ENCODE data around the gene KLHDC4.
"Not testable (repeated sequence)": the region's sequence is repeated elsewhere in the genome, so short reads cannot be mapped to it uniquely, and the experiment has no call there.

KLHDC4 gene

DNA sequence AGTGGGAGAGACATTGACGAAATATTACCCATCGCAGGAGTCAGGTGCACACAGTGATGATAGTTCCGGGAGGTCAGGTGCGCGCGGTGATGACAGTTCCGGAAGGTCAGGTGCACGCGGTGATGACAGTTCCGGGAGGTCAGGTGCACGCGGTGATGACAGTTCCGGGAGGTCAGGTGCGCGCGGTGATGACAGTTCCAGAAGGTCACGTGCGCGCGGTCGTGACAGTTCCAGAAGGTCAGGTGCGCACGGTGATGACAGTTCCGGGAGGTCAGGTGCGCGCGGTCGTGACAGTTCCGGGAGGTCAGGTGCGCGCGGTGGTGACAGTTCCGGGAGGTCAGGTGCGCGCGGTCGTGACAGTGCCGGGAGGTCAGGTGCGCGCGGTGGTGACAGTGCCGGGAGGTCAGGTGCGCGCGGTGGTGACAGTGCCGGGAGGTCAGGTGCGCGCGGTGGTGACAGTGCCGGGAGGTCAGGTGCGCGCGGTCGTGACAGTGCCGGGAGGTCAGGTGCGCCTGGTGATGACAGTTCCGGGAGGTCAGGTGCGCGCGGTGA lies 84.7 kb downstream of the KLHDC4 start:
- not testable (repeated sequence) for DNase-seq

DNA sequence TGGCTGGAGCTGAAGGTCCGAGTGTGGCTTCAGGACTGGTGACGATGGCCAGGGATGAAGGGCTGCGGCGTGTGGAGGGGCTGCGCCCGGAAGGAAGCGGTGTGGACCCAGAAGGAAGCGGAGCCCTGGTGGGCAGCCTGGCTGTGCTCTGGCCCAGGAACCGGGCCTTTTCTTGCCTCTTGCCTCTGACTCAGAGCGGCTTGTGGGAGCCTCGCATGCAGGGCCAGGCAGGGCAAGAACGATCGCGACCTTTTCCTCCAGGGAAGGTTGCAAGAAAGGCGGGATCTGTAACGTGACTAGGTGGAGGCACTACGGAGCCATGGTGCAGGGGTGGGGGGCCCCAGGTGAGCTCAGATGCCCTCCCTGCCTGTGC lies 85.5 kb downstream of the KLHDC4 start:
- DNase-seq = no peak

DNA sequence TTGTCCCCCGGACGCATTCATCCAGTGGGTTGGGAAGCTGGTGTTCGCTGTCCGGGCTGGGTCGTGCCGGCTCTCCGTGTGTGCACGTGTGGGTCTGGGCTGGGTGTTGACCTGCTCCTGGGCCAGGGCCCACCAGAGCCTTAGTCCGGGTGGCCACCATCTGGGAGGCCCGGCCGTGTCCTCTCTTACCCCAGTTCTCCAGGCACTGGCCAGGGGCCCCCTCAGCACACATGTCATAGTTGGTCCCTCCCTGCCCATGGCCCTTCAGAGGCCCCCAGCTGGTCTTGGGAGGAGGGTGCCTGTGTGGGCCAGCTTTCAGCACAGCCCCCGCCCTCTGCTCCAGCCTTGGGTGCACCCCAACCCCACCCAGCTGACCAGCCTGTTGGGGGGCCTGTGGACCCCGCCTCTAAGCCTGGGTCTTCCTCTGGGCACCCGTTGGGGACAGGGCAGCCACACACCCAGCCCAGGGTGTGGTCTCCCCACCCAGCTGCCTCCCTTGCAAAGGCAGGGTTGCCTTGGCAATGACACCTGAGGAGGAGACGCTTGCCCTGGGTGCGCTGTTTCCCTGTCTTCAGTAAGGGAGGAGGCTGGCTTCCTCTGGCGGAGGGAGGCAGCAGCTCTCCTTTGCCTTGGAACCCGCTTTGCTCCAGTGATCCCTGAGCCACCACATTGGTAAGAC lies 86.1 kb downstream of the KLHDC4 start:
- no peak for DNase-seq

DNA sequence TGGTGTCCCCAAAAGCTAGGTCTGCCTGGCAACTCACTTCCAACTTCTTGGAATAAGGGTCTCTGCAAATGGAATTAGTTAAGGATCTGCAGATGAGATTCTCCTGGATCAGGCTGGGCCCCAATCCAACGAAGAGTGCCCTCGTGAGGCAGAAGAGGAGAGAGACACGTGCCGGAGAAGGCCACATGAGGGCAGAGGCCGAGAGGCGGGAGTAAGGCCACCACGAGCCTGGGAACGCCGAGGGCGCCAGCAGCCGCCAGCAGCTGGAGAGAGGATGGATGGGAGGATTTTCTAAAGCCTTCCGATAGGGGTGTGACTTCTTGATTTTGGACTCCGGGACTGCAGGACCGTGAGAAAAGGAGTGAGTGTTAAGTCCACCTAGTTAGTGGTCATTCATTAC lies 87.2 kb downstream of the KLHDC4 start:
- no peak for DNase-seq

DNA sequence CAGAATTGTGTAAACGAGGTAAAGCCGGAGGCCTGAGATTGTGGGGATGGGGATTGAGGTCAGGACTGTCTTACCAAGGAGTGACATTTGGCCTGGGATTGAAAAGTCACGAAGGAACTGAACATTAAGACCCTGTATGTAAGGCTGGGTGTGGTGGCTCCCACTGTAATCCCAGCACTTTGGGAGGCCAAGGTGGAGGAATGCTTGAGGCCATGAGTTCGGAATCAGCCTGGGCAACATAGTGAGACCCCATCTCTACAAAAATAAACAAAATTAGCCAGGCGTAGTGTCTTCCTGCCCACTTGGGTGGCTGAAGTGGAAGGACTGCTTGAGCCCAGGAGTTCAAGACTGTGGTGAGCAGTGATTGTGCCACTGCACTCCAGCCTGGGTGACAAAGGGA lies 88.0 kb downstream of the KLHDC4 start:
- DNase-seq = no peak

DNA sequence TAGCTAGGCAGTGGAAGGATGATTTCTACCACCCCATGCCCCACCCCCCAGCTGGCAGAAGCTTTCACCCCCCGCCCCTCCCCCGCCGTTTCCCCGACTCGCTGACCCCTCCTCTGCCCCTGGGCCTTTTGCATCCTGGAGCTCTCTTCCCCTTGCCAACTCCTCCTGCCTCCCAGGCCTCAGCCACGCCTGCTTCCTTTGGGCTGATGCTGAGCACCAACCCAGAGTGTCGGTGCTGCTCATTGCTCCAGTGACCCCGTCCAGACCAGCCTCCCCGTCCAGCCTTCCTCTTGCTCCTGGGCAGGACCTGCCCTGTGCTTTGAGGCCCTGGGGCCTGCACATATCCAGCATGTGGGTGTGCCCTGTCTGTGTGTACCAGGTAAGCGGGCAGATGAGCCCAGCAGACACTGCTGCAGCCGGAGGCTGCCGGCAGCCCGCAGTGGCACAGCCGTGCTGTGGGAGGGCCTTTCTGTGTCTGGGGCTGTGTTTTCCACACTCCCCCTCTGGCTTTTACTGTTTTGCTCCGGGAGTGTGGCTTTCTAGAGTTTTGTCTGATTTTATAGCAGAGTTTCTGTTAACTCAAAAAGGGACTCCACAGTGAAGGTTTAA lies 90.6 kb downstream of the KLHDC4 start:
- DNase-seq = no peak

DNA sequence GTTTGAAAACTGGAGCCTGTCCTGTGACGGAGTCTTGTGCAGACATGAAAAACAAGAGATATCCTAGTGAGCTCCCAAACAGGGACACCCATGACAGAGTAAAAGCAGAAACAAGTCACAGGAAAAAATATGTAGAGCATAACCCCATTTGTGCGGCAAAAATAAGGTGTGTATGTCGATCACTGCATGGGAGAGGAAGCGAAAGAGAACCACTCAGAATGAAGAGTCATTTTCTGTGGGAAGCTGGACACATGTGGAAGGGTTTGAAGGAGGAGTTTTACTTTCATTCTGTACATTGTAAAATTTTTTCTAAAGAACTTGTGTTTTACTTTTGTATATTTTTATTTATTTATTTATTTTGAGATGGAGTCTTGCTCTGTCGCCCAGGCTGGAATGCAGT lies 91.4 kb downstream of the KLHDC4 start:
- DNase-seq = no peak

DNA sequence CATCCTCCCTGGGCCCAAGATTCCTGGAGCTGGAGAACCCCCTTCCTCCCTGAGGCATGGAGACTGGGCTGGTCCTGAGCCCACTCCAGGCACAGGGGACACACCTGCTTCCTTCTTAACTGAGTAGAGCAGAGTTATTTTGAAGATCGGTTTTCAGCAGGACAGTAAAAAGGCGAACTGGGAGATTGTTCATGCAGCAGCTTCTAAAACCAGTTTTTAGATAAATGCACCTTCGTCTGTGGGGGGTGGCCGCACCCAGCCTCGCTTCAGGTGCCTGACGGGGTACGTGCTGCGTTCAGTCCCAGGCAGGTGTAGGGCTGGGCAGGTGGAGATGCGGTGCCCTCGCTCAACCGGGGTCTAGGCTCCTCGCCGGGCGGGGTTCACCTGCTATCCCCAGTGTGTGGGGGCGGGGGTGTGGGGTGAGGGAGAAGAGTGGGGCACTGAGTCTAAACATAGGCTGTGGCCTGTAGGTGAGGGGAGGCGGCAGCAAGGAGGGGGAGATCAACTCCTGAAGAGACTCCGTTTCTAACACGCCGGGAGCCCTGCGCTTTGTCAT lies 94.0 kb downstream of the KLHDC4 start:
- DNase-seq = no peak

DNA sequence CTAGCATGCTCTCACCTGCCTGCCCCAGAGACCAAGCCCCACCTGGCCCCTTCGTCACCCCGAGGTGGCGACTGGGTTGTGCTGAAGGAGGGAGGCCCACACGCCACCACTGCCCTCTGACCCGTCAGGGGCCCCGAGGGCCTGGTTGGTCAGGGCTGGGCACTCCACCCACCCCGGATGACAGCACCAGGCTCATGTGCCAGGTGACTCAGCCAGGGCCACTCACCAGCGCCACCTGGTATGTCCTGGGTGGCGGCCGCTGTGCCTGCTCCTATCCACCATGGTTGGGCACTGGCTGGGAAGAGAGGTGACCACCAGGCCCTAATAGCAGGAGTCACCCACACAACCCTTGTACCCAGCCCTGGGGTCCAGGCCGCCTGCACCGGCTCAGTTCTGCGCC lies 94.6 kb downstream of the KLHDC4 start:
- no peak for DNase-seq

DNA sequence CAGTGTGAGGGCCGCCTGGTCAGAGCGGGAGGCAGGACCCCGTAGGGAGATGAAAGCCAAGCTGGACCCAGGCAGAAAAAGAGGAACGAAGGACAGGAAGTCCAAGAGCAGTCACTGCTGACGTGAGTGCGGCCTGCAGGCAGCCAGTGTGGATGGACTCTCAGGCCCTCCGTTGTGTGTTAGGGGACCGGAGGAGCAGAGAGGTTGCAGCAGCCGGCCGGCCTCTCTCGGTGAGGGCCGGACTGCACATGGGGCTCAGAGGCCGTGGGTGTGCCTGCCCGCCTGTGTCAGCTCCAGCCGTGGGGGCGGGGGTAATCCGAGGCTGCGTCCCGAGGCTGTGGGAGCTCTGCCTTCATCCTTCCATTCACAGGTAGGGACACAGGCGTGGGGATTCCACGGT lies 96.1 kb downstream of the KLHDC4 start:
- DNase-seq = no peak

DNA sequence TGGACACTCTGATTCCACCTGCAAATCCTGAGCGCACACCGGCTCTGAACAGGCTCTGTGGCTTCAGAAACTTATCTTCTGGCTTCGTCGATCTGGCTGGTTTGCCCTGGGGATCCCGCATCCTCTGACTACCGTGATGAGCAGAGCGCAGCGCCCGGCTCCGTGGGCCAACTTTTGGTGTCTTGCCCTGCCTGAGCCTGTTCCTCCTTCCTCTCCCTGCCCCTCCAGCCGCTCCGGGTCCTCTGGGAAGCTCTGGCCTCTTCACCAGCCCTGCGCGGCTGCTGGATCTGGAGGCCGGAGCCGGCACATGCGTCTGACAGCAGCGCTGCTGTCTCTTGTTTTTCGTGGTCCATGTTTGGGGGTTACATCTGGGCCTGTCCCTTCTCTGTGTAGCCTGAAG lies 97.8 kb downstream of the KLHDC4 start:
- DNase-seq = no peak

DNA sequence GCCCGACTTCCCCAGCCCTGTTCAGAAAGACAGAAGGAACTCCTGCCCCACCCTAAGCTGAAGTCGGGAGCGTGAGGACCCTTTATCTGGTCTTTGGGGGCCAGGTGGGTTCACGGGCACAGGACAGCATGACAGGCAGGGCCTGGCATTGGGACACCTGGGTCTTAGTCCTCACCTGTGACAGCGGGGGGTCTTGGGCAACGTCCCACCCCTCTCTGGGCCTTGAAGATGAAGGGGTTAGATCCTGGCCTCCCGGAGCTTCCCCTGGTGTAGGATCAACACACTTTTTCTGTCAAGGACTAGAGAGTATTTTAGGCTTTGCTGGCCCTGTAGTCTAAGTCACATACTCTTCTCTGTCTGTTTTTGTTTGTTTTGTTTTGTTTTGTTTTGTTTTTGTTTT lies 98.3 kb downstream of the KLHDC4 start:
- no peak for DNase-seq

DNA sequence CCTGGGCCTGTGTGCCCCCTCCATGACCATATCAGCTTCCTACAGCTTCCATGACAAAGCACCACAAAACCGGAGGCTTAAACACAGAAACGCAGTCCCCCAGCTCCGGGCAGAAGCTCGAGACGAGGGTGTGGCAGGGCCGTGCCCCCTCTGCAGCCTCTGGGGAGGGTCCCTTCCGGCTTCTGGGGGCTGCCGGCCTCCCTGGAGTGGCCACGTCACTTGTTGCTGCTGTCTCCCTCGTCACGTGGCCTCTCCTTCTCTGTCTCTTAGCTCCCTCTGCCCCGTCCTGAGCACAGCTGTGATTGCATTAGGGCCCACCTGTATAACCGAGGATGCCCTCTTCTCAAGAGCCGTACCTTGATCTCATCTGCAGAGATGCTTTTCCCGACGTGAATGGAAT lies 98.9 kb downstream of the KLHDC4 start:
- DNase-seq = no peak

DNA sequence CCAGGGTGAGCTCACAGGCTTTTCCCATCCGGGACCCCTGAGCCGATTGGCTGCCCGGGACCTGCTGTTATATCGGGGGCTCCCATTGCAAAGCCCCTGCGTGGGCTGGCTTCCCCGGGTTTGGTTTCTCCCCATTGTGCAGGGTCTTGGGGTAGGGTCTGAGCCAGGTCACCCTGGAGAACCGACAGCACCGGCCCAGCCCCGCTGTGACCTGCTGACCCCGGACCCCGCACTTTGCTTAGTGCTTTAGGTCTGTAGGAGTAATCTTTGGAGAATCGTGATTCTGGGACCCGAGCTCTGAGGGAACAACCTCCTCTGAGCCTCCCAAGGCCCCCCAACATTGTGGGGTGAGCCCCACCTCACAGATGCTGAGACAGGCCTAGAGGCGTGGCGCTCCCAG lies 100.6 kb downstream of the KLHDC4 start:
- DNase-seq = no peak

DNA sequence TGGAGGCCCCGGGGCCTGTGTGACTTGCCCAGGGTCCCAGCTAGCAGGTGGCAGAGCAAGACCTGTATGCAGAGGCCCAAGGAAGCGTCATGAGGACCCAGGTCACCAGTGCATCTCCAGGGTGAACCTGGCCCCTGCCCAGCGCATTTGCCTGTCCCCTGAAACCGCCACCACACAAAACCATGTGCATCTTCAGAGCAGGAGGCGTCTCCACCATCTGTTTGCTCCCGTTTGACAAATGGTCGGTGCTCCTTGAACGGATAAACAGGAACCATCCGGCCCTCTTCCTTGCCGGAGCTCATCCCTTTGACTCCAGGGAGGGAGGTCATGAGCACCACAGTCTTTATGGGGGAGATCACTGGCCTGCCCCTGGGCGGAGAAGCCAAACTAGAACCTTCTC lies 101.0 kb downstream of the KLHDC4 start:
- no peak for DNase-seq

DNA sequence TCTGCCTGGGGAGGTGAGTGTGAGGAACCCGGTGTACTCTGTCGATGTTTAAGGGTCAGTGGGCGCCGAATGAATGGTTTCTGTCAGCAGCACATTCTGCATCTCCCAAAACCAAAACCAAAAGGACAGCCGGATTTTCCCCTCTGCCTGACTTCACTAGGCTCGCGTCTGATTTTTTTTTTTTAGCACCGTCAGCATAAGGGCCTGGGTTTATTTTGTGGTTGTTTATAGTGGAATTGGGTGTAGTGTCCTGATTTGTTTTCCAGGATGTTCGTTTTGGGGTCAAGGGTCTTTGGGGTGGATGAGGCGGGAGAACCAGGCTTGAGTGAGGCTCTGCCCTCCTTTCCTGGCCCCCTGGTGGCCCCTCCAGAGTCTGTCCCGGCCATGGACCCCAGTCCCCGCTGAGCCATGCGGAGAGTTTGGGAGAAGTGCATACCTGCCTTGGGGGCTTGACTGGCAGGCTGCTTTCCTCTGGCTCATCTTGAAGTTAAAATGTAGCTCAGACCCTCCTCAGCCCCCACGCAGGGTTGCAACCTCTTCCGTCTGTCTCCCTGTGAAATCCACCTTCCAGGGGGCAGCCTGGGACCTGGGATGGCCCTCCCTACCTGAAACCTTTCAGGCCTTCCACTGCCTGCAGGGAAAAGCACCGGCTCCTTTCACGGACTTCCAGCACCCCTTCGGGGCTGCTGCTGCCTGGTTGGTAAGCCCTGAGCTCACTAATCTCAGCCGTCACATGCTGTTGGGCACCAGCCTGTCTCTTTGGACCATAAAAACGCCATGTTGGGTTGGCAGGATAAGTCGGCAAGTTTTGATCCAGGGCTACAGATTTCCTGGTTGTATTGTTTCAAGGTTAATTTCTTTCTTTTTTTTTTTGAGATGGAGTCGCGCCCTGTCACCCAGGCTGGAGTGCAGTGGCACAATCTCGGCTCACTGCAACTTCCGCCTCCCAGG lies 103.3 kb downstream of the KLHDC4 start:
- no peak for DNase-seq

DNA sequence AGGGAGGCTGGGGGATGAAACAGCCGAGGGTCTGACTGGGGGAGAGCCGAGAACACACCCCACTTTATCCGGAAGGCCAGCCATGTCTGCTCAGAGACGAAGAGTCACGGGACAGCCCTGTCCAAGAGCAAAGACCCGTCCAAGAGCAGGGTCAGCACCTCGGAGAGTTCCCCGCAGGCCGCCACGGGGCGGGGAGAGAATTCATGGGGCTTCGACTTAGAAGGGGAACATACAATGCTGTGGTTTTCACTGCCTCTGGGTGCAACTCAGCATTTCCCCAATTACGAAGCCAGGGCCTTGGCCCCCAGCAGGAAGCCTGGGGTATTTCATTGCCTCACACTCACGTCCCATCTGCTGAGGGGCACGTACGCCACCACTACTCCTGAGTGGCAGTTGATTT lies 104.2 kb downstream of the KLHDC4 start:
- no peak for DNase-seq

DNA sequence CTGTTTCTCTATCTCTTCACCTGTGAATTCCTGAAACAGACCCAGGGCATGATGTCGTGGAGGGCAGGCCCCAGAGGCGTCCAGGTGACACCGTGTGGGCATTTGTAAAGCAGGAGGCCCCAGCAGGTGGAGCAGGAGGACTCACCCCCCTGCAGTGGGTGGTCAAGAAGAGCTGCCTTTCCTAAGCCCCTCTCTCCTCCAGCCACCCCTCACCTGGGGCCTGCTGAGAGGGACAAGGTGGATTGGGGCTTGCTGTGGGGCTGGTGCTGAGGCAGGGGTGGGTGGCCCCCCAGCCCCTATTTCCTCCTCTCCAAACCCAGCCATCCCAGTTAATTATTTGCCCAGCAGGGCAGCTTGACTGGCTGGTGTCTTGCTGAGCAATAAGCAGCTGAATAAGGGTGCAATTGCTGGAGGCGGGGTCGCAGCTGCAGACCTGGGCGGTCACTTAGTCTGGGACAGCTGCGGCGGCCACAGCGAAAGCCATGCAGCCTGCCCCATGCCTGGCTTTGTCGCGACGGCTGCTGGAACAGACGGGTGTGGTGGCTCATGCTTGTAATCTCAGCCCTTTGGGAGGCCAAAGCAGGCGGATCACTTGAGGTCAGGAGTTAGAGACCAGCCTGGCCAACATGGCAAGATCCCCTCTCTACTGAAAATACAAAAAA lies 107.1 kb downstream of the KLHDC4 start:
- DNase-seq = no peak

Data from activated CD4-positive, CD25-positive, alpha-beta regulatory T cell (primary cell).